ENCODE results near the gene LRRN4. TPM values are rescaled to one million over a fixed set of nuclear protein-coding genes. Genes with fewer than 3 reads are reported as not detected.

The LRRN4 gene
- total RNA-seq, 4 donors from 2014 or later: not detected

GRCh38 chr20:6028818-6029217 is 25.0 kb downstream of the LRRN4 start:
- H3K36me3 ChIP-seq: peaks cover 4% of the 10 kb centered on the region in 2 donors
- TF ChIP-seq POLR2A (IDR thresholded peaks at IDR 0.05) (no peak), CTCF (IDR thresholded peaks at IDR 0.05) (no peak)
- no peak for DNase-seq
- no peaks in the 10 kb centered on the region for H3K9me3 ChIP-seq
- H3K27ac ChIP-seq: no peak overlapping the region
- no peak overlapping the region for H3K4me3 ChIP-seq (replicated peaks in 1 of 3)
- intact Hi-C loops (cut with DNase I): no loop called here
- no peaks in the 10 kb centered on the region for H3K27me3 ChIP-seq
- H3K4me1 ChIP-seq: no peaks in the 10 kb centered on the region

- intact Hi-C loops (cut with DNase I): no loop called here
- H3K4me1 ChIP-seq: no peaks in the 10 kb centered on the region
- no peaks in the 10 kb centered on the region for H3K27me3 ChIP-seq
- H3K27ac ChIP-seq: no peak overlapping the region
- TF ChIP-seq POLR2A (IDR thresholded peaks at IDR 0.05): no peak
- TF ChIP-seq CTCF (IDR thresholded peaks at IDR 0.05): no peak
- H3K36me3 ChIP-seq: peaks cover 0 to 4% of the 10 kb centered on the region in 2 donors
- no peaks in the 10 kb centered on the region for H3K9me3 ChIP-seq
- H3K4me3 ChIP-seq (replicated peaks in 1 of 3): no peak overlapping the region
- WGBS, 2 donors: 91 to 98% methylated on average over 3 of the region's 3 CpGs
- DNase-seq: no peak
Observed at GRCh38 chr20:6026051-6026450, 27.8 kb downstream of the LRRN4 start.

- intact Hi-C loops (cut with DNase I): no loop called here
- Histone ChIP-seq H3K27me3 (no peaks in the 10 kb centered on the region), H3K4me3 (replicated peaks in 1 of 3) (no peak overlapping the region), H3K36me3 (peaks cover 0 to 4% of the 10 kb centered on the region in 2 donors), H3K4me1 (no peaks in the 10 kb centered on the region), H3K9me3 (no peaks in the 10 kb centered on the region), H3K27ac (no peak overlapping the region)
- no peak for DNase-seq
- 100% methylated on average over 1 of the region's 1 CpG for whole genome bisulfite sequencing, 2 donors
- TF ChIP-seq POLR2A (IDR thresholded peaks at IDR 0.05) (no peak), CTCF (IDR thresholded peaks at IDR 0.05) (no peak)
Observed at GRCh38 chr20:6024768-6025167, 29.1 kb downstream of the LRRN4 start.

GRCh38 chr20:6017880-6018279 is 36.0 kb downstream of the LRRN4 start:
- Histone ChIP-seq H3K4me1 (no peaks in the 10 kb centered on the region), H3K4me3 (replicated peaks in 1 of 3) (no peak overlapping the region), H3K36me3 (peaks cover 0 to 3% of the 10 kb centered on the region in 2 donors), H3K27ac (no peak overlapping the region), H3K9me3 (no peaks in the 10 kb centered on the region), H3K27me3 (no peaks in the 10 kb centered on the region)
- TF ChIP-seq POLR2A (IDR thresholded peaks at IDR 0.05): no peak
- TF ChIP-seq CTCF (IDR thresholded peaks at IDR 0.05): no peak
- WGBS, 2 donors: 97 to 98% methylated on average over 7 of the region's 7 CpGs
- DNase-seq: no peak
- intact Hi-C loops (cut with DNase I): no loop called here

- no peaks in the 10 kb centered on the region for H3K27me3 ChIP-seq
- H3K27ac ChIP-seq: no peak overlapping the region
- TF ChIP-seq POLR2A (IDR thresholded peaks at IDR 0.05) (no peak), CTCF (IDR thresholded peaks at IDR 0.05) (no peak)
- no peak overlapping the region for H3K4me3 ChIP-seq (replicated peaks in 1 of 3)
- H3K36me3 ChIP-seq: peaks cover 0 to 3% of the 10 kb centered on the region in 2 donors
- intact Hi-C loops (cut with DNase I): no loop called here
- H3K4me1 ChIP-seq: no peaks in the 10 kb centered on the region
- no peaks in the 10 kb centered on the region for H3K9me3 ChIP-seq
- no peak for DNase-seq
Observed at GRCh38 chr20:6017467-6017866, 36.4 kb downstream of the LRRN4 start.
